ENCODE data around the gene IFI27L2.

GRCh38 chr14:94164685-94165431 lies 35.5 kb upstream of the IFI27L2 start:
- no peak for TF ChIP-seq POLR2AphosphoS5 (IDR thresholded peaks at IDR 0.05)
- TF ChIP-seq CTCF (IDR thresholded peaks at IDR 0.05) = no peak
- no peak for TF ChIP-seq POLR2A (IDR thresholded peaks at IDR 0.05)
